ENCODE data around the gene LKAAEAR1. TPM values are rescaled to one million over a fixed set of nuclear protein-coding genes. Genes with fewer than 3 reads are reported as not detected.
A peak's percentile ranks its signal among the peaks of the same experiment; 100 is the strongest.

The LKAAEAR1 gene
- total RNA-seq, 6 experiments from 2014 or later = not detected

DNA sequence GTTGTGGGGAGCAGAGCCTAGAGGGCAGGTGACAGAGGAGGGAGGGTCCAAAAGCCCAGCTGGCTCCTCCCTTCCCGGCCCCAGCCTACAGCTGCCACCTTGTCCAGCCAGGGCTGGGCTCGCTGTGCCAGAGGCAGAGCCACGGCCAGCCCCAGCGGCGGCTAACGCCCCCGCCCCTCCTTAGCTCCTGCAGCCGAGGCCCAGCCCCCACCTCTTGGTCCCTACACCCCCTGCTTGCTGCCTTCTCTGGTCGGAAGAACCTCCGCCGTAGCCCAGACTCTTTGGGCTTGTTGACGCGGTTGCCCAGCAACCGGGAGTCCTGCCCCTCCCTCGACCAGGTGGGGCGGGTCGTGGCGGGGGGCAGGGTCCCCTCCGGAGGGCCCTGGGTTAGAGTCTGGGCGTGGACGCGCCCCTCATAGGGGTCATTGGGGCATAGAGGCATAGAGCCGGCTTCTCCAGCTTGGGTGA lies 521 bp upstream of the LKAAEAR1 start:
- intact Hi-C loops (cut with DNase I) = no loop called here
- Histone ChIP-seq H3K36me3 (no peaks in the 10 kb centered on the region), H3K27ac (no peak overlapping the region), H3K27me3 (peaks cover 0 to 12% of the 10 kb centered on the region in 2 donors), H3K4me1 (peaks cover 0 to 12% (median 1%) of the 10 kb centered on the region in 4 donors), H3K9me3 (no peaks in the 10 kb centered on the region), H3K4me3 (no peak overlapping the region)
- DNase-seq (no peak), ATAC-seq (no peak)
- WGBS (ENCODE audit: insufficient coverage, low coverage, low lambda C conversion rate, missing lambda C conversion rate) = 9% methylated on average over 8 of the region's 23 CpGs
- TF ChIP-seq POLR2A (IDR thresholded peaks at IDR 0.05) = no peak
- TF ChIP-seq, protein P1, sequence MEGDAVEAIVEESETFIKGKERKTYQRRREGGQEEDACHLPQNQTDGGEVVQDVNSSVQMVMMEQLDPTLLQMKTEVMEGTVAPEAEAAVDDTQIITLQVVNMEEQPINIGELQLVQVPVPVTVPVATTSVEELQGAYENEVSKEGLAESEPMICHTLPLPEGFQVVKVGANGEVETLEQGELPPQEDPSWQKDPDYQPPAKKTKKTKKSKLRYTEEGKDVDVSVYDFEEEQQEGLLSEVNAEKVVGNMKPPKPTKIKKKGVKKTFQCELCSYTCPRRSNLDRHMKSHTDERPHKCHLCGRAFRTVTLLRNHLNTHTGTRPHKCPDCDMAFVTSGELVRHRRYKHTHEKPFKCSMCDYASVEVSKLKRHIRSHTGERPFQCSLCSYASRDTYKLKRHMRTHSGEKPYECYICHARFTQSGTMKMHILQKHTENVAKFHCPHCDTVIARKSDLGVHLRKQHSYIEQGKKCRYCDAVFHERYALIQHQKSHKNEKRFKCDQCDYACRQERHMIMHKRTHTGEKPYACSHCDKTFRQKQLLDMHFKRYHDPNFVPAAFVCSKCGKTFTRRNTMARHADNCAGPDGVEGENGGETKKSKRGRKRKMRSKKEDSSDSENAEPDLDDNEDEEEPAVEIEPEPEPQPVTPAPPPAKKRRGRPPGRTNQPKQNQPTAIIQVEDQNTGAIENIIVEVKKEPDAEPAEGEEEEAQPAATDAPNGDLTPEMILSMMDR (IDR thresholded peaks at IDR 0.05) = no peak

DNA sequence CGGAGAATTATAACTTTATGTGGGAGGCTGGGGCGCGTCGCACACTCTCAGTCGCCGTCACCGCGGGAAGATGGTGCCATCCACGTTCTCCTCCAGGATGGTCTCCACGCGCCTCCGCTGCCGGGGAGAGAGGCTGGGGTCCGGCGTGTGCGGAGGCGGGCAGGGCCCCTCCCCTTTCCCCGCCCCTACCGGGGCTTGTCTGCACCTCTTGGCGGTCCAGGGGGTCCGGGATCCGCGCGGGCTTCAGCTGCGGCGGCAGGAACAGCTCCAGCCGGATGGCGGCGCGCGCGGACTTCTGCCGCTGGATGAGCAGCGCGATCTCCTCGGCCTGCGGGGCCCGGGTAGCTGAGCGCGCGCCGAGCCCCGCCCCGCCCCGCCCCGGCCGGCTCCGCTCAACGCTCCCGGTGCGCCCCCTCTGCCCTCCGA lies 807 bp downstream of the LKAAEAR1 start:
- Histone ChIP-seq H3K4me1 (peaks cover 0 to 18% (median 1%) of the 10 kb centered on the region in 4 donors), H3K4me3 (peak overlapping the region; percentile 38 to 50 (median 41)), H3K9me3 (no peaks in the 10 kb centered on the region), H3K36me3 (no peaks in the 10 kb centered on the region), H3K27me3 (peaks cover 0 to 12% of the 10 kb centered on the region in 2 donors), H3K27ac (no peak overlapping the region)
- peak; percentile 77 to 84 (median 84) for DNase-seq
- TF ChIP-seq, protein P1 (IDR thresholded peaks at IDR 0.05) = peak; percentile 52 to 68 (median 60)
- no peak for TF ChIP-seq POLR2A (IDR thresholded peaks at IDR 0.05)
- 0% methylated on average over 2 of the region's 52 CpGs for whole genome bisulfite sequencing (ENCODE audit: insufficient coverage, low coverage, low lambda C conversion rate, missing lambda C conversion rate)
- intact Hi-C loops (cut with DNase I) = no loop called here
- ATAC-seq = peak; percentile 60 to 72 (median 64)

DNA sequence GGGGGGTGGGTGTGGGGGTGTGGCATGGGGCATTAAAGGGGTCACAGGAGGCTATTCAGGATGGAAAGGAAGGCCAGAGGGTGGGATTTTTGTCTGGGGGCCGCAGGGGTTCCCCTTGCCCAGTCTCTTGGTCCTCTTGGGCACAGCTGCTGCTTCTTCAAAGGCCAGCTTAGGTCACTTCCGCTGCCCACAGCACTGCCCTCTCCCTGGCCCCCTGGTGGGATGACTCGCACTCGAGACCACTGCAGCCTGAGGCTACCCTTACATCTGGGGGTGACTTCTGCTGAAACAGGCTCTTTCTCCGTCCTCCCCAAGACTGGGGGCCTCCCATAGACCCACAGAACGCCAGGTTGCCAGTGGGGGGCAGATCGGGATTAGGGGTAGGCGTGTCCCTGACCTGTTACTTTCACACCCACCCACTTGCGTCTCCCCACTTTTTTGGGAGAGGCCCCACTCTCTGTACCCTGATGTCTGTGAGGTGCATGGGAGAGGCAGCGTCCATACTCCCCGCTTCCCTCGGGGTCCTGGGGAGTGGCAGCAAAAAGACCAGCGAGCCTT lies 1.3 kb downstream of the LKAAEAR1 start:
- 4% methylated on average over 8 of the region's 13 CpGs for WGBS (ENCODE audit: insufficient coverage, low coverage, low lambda C conversion rate, missing lambda C conversion rate)
- Histone ChIP-seq H3K36me3 (no peaks in the 10 kb centered on the region), H3K27ac (no peak overlapping the region), H3K9me3 (no peaks in the 10 kb centered on the region), H3K4me3 (peak overlapping the region in 2 of 3 donors; percentile 38 to 50), H3K4me1 (peaks cover 0 to 18% (median 1%) of the 10 kb centered on the region in 4 donors), H3K27me3 (peaks cover 0 to 12% of the 10 kb centered on the region in 2 donors)
- TF ChIP-seq, protein P1 (IDR thresholded peaks at IDR 0.05) = no peak
- no peak for TF ChIP-seq POLR2A (IDR thresholded peaks at IDR 0.05)
- intact Hi-C loops (cut with DNase I) = no loop called here
- DNase-seq (no peak), ATAC-seq (no peak)

DNA sequence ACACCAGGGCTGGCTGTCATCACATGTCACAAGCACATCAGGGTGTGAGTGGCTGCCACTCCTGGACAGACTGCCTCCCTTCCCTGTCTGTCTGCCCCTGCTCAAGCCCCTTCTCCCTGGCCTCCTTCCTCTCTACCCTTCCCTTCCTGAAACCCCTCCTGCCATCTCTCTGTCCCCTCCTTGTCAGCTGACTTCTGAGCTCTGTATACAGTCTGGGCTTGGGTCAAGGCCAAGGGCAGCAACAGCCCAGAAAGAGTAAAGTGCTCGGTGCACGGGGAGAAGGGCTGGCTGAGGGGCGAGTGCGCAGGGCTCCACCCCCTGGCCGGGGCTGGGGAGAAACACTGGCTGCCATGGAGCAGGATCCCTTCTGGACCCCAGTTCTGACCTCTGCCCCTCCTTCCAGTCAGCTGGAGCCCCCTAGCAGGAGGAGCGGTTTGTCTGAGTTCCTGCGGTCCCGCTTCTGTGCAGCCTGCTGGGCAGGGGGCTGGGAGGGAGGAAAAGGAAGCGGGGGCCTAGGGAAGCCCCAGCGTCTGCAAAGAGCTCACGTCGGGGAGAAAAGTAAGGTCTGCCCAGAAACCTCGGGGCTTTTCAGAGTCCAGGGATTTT lies 2.0 kb downstream of the LKAAEAR1 start:
- H3K4me1 ChIP-seq = peaks cover 0 to 18% (median 1%) of the 10 kb centered on the region in 4 donors
- intact Hi-C loops (cut with DNase I) = no loop called here

More for the DNA sequence above, 2.0 kb downstream of the LKAAEAR1 start:
- 18% methylated on average over 11 of the region's 13 CpGs for WGBS (ENCODE audit: insufficient coverage, low coverage, low lambda C conversion rate, missing lambda C conversion rate)
- no peak for ATAC-seq
- H3K9me3 ChIP-seq = no peaks in the 10 kb centered on the region
- H3K4me3 ChIP-seq = no peak overlapping the region
- TF ChIP-seq, protein P1 (IDR thresholded peaks at IDR 0.05) = no peak
- TF ChIP-seq POLR2A (IDR thresholded peaks at IDR 0.05) = no peak
- no peak for DNase-seq
- no peaks in the 10 kb centered on the region for H3K36me3 ChIP-seq
- peaks cover 0 to 12% of the 10 kb centered on the region in 2 donors for H3K27me3 ChIP-seq
- H3K27ac ChIP-seq = no peak overlapping the region
